Stomach smooth muscle (tissue), 2 donors: ENCODE measurements around the gene RNF182.

Source experiments
- H3K27ac ChIP-seq: one replicate; pipeline ENCODE4 v1.7.0; 2013; ENCODE audit warnings: mild to moderate bottlenecking, low read length, inconsistent platforms
- H3K27me3 ChIP-seq, 2 donors: one replicate each; pipeline ENCODE4 v1.7.0; 2013; ENCODE audit warnings: low read length in 2 of 2; ENCODE audit not compliant: insufficient read depth in 2 of 2, control insufficient read depth in 1 of 2
- H3K36me3 ChIP-seq, 2 donors: one replicate each; pipeline ENCODE4 v1.7.0; 2013; ENCODE audit warnings: low read length in 2 of 2; ENCODE audit not compliant: control insufficient read depth in 2 of 2, insufficient read depth in 2 of 2
- H3K4me1 ChIP-seq: one replicate; pipeline ENCODE4 v1.7.0; 2013; ENCODE audit warnings: low read length; ENCODE audit not compliant: control insufficient read depth, insufficient read depth
- H3K4me3 ChIP-seq, 2 donors: one replicate each; pipeline ENCODE4 v1.7.0; 2013; ENCODE audit warnings: low read length in 2 of 2
- H3K9ac ChIP-seq, 2 donors: one replicate each; pipeline ENCODE4 v1.7.0; 2013; ENCODE audit warnings: low read length in 2 of 2, mild to moderate bottlenecking in 1 of 2
- H3K9me3 ChIP-seq, 2 donors: one replicate each; pipeline ENCODE4 v1.7.0; 2013; ENCODE audit warnings: low read length in 2 of 2; ENCODE audit not compliant: control insufficient read depth in 2 of 2
- donor health status: healthy.
- donor health status: Pancreatic carcinoma.

RNF182 gene

GRCh38 chr6:14000901-14001300, 76.1 kb downstream of the RNF182 start:
- Histone ChIP-seq H3K9me3 (no peaks in the 10 kb centered on the region), H3K9ac (no peak overlapping the region), H3K27ac (no peak overlapping the region), H3K4me3 (no peak overlapping the region), H3K27me3 (peaks cover 0 to 7% of the 10 kb centered on the region in 2 donors), H3K36me3 (no peaks in the 10 kb centered on the region), H3K4me1 (peaks cover 2% of the 10 kb centered on the region)

GRCh38 chr6:14001329-14002012, 76.7 kb downstream of the RNF182 start:
- no peaks in the 10 kb centered on the region for H3K36me3 ChIP-seq
- peaks cover 0 to 7% of the 10 kb centered on the region in 2 donors for H3K27me3 ChIP-seq
- no peak overlapping the region for H3K9ac ChIP-seq
- peaks cover 2% of the 10 kb centered on the region for H3K4me1 ChIP-seq
- H3K9me3 ChIP-seq, result no peaks in the 10 kb centered on the region
- no peak overlapping the region for H3K27ac ChIP-seq
- H3K4me3 ChIP-seq, result no peak overlapping the region

GRCh38 chr6:14002176-14002947, 77.6 kb downstream of the RNF182 start:
- Histone ChIP-seq H3K27ac (no peak overlapping the region), H3K27me3 (peaks cover 0 to 3% of the 10 kb centered on the region in 2 donors), H3K4me3 (no peak overlapping the region), H3K36me3 (no peaks in the 10 kb centered on the region), H3K9ac (no peak overlapping the region), H3K9me3 (no peaks in the 10 kb centered on the region), H3K4me1 (peaks cover 2% of the 10 kb centered on the region)

GRCh38 chr6:14004258-14004657, 79.5 kb downstream of the RNF182 start:
- H3K36me3 ChIP-seq, result no peaks in the 10 kb centered on the region
- H3K9ac ChIP-seq, result no peak overlapping the region
- H3K27me3 ChIP-seq, result peaks cover 0 to 3% of the 10 kb centered on the region in 2 donors
- no peak overlapping the region for H3K27ac ChIP-seq
- H3K4me3 ChIP-seq, result no peak overlapping the region
- peaks cover 2% of the 10 kb centered on the region for H3K4me1 ChIP-seq
- no peaks in the 10 kb centered on the region for H3K9me3 ChIP-seq

GRCh38 chr6:14008809-14009208, 84.1 kb downstream of the RNF182 start:
- no peaks in the 10 kb centered on the region for H3K4me1 ChIP-seq
- no peak overlapping the region for H3K4me3 ChIP-seq
- H3K36me3 ChIP-seq, result no peaks in the 10 kb centered on the region
- H3K9me3 ChIP-seq, result peaks cover 0 to 8% of the 10 kb centered on the region in 2 donors
- peaks cover 0 to 5% of the 10 kb centered on the region in 2 donors for H3K27me3 ChIP-seq
- H3K9ac ChIP-seq, result no peak overlapping the region
- H3K27ac ChIP-seq, result no peak overlapping the region

- no peak overlapping the region for H3K27ac ChIP-seq
- H3K9me3 ChIP-seq, result peaks cover 0 to 8% of the 10 kb centered on the region in 2 donors
- H3K27me3 ChIP-seq, result peaks cover 0 to 5% of the 10 kb centered on the region in 2 donors
Observed at GRCh38 chr6:14009431-14009830, 84.7 kb downstream of the RNF182 start.

GRCh38 chr6:14010275-14010674, 85.5 kb downstream of the RNF182 start:
- Histone ChIP-seq H3K4me3 (no peak overlapping the region), H3K9me3 (peaks cover 0 to 8% of the 10 kb centered on the region in 2 donors), H3K36me3 (no peaks in the 10 kb centered on the region), H3K9ac (no peak overlapping the region), H3K4me1 (no peaks in the 10 kb centered on the region), H3K27me3 (peaks cover 0 to 2% of the 10 kb centered on the region in 2 donors), H3K27ac (no peak overlapping the region)

More at GRCh38 chr6:14009431-14009830, 84.7 kb downstream of the RNF182 start:
- H3K36me3 ChIP-seq, result no peaks in the 10 kb centered on the region
- H3K9ac ChIP-seq, result no peak overlapping the region
- H3K4me3 ChIP-seq, result no peak overlapping the region
- no peaks in the 10 kb centered on the region for H3K4me1 ChIP-seq

- Histone ChIP-seq H3K4me1 (peaks cover 6% of the 10 kb centered on the region), H3K9ac (no peak overlapping the region), H3K4me3 (no peak overlapping the region), H3K27me3 (peaks cover 0 to 2% of the 10 kb centered on the region in 2 donors), H3K9me3 (peaks cover 0 to 8% of the 10 kb centered on the region in 2 donors), H3K27ac (no peak overlapping the region), H3K36me3 (no peaks in the 10 kb centered on the region)
Observed at GRCh38 chr6:14012313-14013030, 87.7 kb downstream of the RNF182 start.

GRCh38 chr6:14015964-14016363, 91.2 kb downstream of the RNF182 start:
- Histone ChIP-seq H3K4me3 (no peak overlapping the region), H3K27ac (no peak overlapping the region), H3K4me1 (peaks cover 6% of the 10 kb centered on the region), H3K27me3 (no peaks in the 10 kb centered on the region), H3K9me3 (peaks cover 0 to 8% of the 10 kb centered on the region in 2 donors), H3K36me3 (no peaks in the 10 kb centered on the region), H3K9ac (no peak overlapping the region)

GRCh38 chr6:14016432-14016831, 91.7 kb downstream of the RNF182 start:
- peaks cover 0 to 8% of the 10 kb centered on the region in 2 donors for H3K9me3 ChIP-seq
- peaks cover 6% of the 10 kb centered on the region for H3K4me1 ChIP-seq
- no peak overlapping the region for H3K27ac ChIP-seq
- H3K9ac ChIP-seq, result no peak overlapping the region
- no peak overlapping the region for H3K4me3 ChIP-seq
- no peaks in the 10 kb centered on the region for H3K27me3 ChIP-seq
- no peaks in the 10 kb centered on the region for H3K36me3 ChIP-seq
